Caco-2 (cell line): Measurements from ENCODE around the gene HOXB7. TPM values are rescaled to one million over a fixed set of nuclear protein-coding genes. Genes with fewer than 3 reads are reported as not detected.

ENCODE experiments used
- BruUV-seq: library from RNA; stranded (reverse); fragments of 400-500 nt; replicated peaks from 2 replicates; lab custom pipeline; 2021; lab: Mats Ljungman, UMichigan
- CTCF ChIA-PET: fragments of 300-600 bp; sonication (Branson Sonifier 250); formaldehyde crosslinking; loops from one replicate; lab custom pipeline; 2022; ENCODE audit warnings: antibody characterized with exemption; lab: Charles Lee
- POLR2A ChIA-PET: fragments of 300-600 bp; sonication (Branson Sonifier 250); formaldehyde crosslinking; loops from one replicate; lab custom pipeline; 2022; ENCODE audit warnings: antibody characterized with exemption; lab: Charles Lee
- DNase-seq, 2 experiments: peaks; one replicate each; pipeline versions ENCODE4 v3.0.0 to v3.0.0-alpha.2; 2020 to 2022
- H3K27me3 ChIP-seq: replicated peaks from 2 replicates; pipeline ENCODE4 v1.6.0; 2011; ENCODE audit warnings: low read length; ENCODE audit not compliant: control insufficient read depth, insufficient read depth
- H3K36me3 ChIP-seq: 2 replicates; pipeline ENCODE4 v1.5.1; 2011; ENCODE audit warnings: low read length; ENCODE audit not compliant: control insufficient read depth, insufficient read depth
- H3K4me1 ChIP-seq: fragments of 250-450 bp; sonication (Bioruptor Pico); 2 replicates; pipeline ENCODE4 v1.5.1; 2020; ENCODE audit warnings: mild to moderate bottlenecking
- H3K4me3 ChIP-seq: 2 replicates; pipeline ENCODE4 v1.5.1; 2011; ENCODE audit warnings: low read depth, mild to moderate bottlenecking, control low read depth, low read length
- H3K9me3 ChIP-seq: fragments of 250-450 bp; sonication (Bioruptor Pico); 2 replicates; pipeline ENCODE4 v1.5.1; 2020; ENCODE audit warnings: mild to moderate bottlenecking, moderate library complexity
- H3K27ac Mint-ChIP-seq: one replicate; pipeline ENCODE4 v1.8.0; 2022; ENCODE audit warnings: mixed read lengths; ENCODE audit not compliant: unreplicated experiment
- H3K27me3 Mint-ChIP-seq: one replicate; pipeline ENCODE4 v1.8.0; 2022; ENCODE audit warnings: mixed read lengths; ENCODE audit not compliant: insufficient read depth, unreplicated experiment
- H3K36me3 Mint-ChIP-seq: one replicate; pipeline ENCODE4 v1.8.0; 2022; ENCODE audit warnings: mild to moderate bottlenecking, mixed read lengths; ENCODE audit not compliant: insufficient read depth, unreplicated experiment
- H3K4me1 Mint-ChIP-seq: one replicate; pipeline ENCODE4 v1.8.0; 2022; ENCODE audit warnings: low read depth, mixed read lengths; ENCODE audit not compliant: unreplicated experiment
- H3K4me3 Mint-ChIP-seq: one replicate; pipeline ENCODE4 v1.8.0; 2022; ENCODE audit warnings: mild to moderate bottlenecking, moderate library complexity, mixed read lengths; ENCODE audit not compliant: unreplicated experiment
- H3K9me3 Mint-ChIP-seq: one replicate; pipeline ENCODE4 v1.8.0; 2022; ENCODE audit warnings: mixed read lengths; ENCODE audit not compliant: unreplicated experiment
- intact Hi-C: fragments of 100-400 bp; cut with micrococcal nuclease; formaldehyde crosslinking; loops from one replicate; pipeline ENCODE4 v1.10.0; 2022; ENCODE audit not compliant: unreplicated experiment
- total RNA-seq: library from RNA; stranded (reverse); gene quantifications from 2 replicates; pipeline ENCODE4 v1.2.3, GENCODE V29; 2022
- TF ChIP-seq, protein P1 (sequence below), 2 experiments: fragments of 200-600 bp in 1 of 2; IDR thresholded peaks; 1 replicate in 1 of 2; 2 replicates in 1 of 2; pipeline versions ENCODE4 v1.5.1 to v1.8.0; 2011 to 2022; ENCODE audit warnings: antibody characterized with exemption in 1 of 2, control low read depth in 1 of 2, inconsistent platforms in 1 of 2, low read depth in 1 of 2, low read length in 1 of 2, mild to moderate bottlenecking in 1 of 2, moderate library complexity in 1 of 2; ENCODE audit not compliant: insufficient read depth in 1 of 2, severe bottlenecking in 1 of 2, unreplicated experiment in 1 of 2

Gene HOXB7
- total RNA-seq, 1 experiment from 2014 or later, result 28.2 TPM

DNA sequence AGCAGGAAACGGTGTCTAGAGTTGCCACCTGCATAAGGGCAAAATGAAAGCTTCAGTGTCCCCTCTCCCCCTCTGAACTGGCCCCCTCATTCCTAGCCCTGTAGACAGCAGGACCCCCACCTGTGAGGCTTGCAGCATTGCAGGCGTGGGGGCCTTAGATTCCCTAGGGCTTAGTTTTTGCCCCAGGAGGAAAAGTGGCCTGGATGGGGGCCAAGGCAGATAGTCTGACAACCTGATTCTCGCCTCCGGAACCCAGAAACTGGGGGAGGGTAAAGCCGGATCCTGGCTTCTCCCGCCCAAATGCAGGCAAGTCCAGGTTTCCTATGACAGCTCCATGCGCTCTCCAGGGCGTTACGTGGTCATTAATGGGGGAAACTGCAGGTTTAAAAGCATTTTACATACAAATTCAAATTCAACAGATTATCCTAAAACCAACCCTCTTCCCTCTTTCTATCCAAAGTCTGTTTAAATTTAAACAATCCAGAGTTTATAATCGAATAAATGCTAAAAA lies 5.4 kb downstream of the HOXB7 start:
- Histone ChIP-seq H3K4me3 (no peak overlapping the region), H3K9me3 (no peaks in the 10 kb centered on the region), H3K36me3 (no peaks in the 10 kb centered on the region), H3K27me3 (no peaks in the 10 kb centered on the region; the same call in 1 of the 2 replicates), H3K4me1 (peaks cover 32% of the 10 kb centered on the region)
- BruUV-seq, result no TSS peak
- no peak for DNase-seq
- peaks cover 10% of the 10 kb centered on the region for H3K27me3 Mint-ChIP-seq
- H3K4me3 Mint-ChIP-seq, result no peak overlapping the region
- intact Hi-C loops, result no loop called here
- no peak overlapping the region for H3K27ac Mint-ChIP-seq
- ChIA-PET CTCF (no interaction called here), POLR2A (no interaction called here)
- peaks cover 7% of the 10 kb centered on the region for H3K36me3 Mint-ChIP-seq
- no peaks in the 10 kb centered on the region for H3K9me3 Mint-ChIP-seq
- TF ChIP-seq, protein P1, sequence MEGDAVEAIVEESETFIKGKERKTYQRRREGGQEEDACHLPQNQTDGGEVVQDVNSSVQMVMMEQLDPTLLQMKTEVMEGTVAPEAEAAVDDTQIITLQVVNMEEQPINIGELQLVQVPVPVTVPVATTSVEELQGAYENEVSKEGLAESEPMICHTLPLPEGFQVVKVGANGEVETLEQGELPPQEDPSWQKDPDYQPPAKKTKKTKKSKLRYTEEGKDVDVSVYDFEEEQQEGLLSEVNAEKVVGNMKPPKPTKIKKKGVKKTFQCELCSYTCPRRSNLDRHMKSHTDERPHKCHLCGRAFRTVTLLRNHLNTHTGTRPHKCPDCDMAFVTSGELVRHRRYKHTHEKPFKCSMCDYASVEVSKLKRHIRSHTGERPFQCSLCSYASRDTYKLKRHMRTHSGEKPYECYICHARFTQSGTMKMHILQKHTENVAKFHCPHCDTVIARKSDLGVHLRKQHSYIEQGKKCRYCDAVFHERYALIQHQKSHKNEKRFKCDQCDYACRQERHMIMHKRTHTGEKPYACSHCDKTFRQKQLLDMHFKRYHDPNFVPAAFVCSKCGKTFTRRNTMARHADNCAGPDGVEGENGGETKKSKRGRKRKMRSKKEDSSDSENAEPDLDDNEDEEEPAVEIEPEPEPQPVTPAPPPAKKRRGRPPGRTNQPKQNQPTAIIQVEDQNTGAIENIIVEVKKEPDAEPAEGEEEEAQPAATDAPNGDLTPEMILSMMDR (IDR thresholded peaks at IDR 0.05; ENCODE audit: insufficient read depth in 1 of 2, low read depth in 1 of 2, low read length in 1 of 2, severe bottlenecking in 1 of 2, unreplicated experiment in 1 of 2), result no peak
- H3K4me1 Mint-ChIP-seq, result peaks cover 23% of the 10 kb centered on the region

DNA sequence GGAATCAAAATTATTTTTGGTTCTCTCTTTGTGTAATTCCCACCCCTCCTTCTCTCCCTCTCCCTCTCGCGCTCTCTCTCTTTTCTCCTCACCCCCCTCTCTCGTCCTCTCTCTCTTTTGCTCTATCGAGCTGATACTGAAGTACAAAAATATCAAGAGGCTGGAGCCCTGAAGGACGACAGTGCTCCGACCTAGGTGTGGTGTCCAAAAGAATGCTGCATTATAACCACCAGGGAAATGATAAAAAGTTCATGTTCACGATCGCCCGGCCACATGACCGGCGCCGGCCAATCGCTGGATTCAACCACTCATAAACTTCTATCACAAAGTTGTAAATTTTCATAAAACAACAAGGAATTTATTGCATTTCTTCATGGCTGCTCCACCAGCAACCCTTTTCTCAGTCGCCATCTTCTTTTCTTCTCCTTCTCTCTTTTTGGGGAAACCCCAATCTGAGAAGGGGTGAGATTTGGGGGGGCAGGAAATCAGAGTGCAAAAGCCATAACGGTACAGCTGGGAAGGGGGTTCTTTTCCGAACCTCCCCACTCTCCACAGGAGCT lies 6.0 kb downstream of the HOXB7 start, which contains the start of gene HOXB6:
Gene HOXB6 (minus strand): TSS at position 217 of the 560 bp plus-strand sequence. CDS start 6,836 bp downstream, outside the sequence.
- POLR2A ChIA-PET, result no interaction called here
- CTCF ChIA-PET, result interaction anchor here (0.6 kb wide), 1 partner anchor 12 kb away, joined by 4 read pairs; no protein-coding TSS in a partner anchor
- H3K4me3 Mint-ChIP-seq, result no peak within 1 kb of the TSS
- intact Hi-C loops, result no loop called here
- BruUV-seq, result no TSS peak
- H3K27me3 Mint-ChIP-seq, result peaks cover 10% of the 10 kb centered on the region
- H3K36me3 Mint-ChIP-seq, result peaks cover 5% of the 10 kb centered on the region
- no peaks in the 10 kb centered on the region for H3K9me3 Mint-ChIP-seq
- no peak within 1 kb of the TSS for H3K4me3 ChIP-seq
- DNase-seq, result no peak
- no peak within 1 kb of the TSS for H3K27ac Mint-ChIP-seq
- H3K4me1 ChIP-seq, result peaks cover 37% of the 10 kb centered on the region
- H3K9me3 ChIP-seq, result no peaks in the 10 kb centered on the region
- H3K4me1 Mint-ChIP-seq, result peaks cover 29% of the 10 kb centered on the region
- TF ChIP-seq, protein P1 (IDR thresholded peaks at IDR 0.05; ENCODE audit: insufficient read depth in 1 of 2, low read depth in 1 of 2, low read length in 1 of 2, severe bottlenecking in 1 of 2, unreplicated experiment in 1 of 2), result no peak
- no peaks in the 10 kb centered on the region; the same call in 1 of the 2 replicates for H3K27me3 ChIP-seq
- no peaks in the 10 kb centered on the region for H3K36me3 ChIP-seq

DNA sequence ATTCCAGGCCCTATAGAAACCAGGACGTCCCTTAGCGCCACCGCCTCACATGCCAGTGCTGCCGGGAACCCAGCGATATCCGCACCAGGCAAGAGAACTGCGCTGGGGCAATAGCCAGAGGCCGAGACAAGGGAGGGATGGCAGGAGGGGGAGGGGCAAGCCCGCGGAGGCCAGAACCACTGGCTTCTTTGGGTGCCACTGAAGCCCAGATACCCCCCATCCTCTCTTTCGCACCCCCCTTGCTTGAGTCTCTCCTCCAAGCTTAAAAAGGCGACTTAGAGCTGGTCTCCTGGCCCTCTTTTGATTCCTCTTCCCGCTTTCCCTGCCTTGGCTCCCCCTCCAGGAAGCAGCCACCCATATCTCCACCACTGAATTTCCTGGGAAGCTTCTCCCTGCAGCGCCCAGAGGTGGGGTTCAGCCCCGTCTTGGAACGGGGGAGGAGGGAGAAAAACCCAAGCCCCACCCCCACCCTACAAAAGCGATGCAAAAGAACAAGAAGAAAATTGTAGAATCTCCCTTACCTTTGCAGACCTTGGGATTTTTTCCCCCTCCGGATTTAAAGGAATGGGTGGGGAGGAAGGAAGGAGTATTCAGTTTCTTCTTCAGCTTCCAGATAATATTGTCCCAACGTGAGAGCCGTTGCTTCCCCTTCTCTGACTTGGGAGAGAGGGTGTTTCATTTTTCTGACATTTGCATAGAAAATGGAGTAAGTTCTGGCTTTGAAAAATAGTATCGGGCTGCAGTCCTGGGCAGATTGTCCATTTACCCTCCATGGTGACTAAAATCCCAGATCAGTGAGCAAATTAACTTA lies 6.7 kb downstream of the HOXB7 start:
- H3K27me3 Mint-ChIP-seq, result peaks cover 12% of the 10 kb centered on the region
- ChIA-PET POLR2A (no interaction called here), CTCF (interaction anchor here (0.6 to 0.7 kb wide), 6 partner anchors 12 to 268 kb away, joined by 3 to 11 read pairs (median 4); no protein-coding TSS in a partner anchor)
- H3K27ac Mint-ChIP-seq, result no peak overlapping the region
- intact Hi-C loops, result no loop called here
- no peak overlapping the region for H3K4me3 Mint-ChIP-seq
- H3K9me3 Mint-ChIP-seq, result no peaks in the 10 kb centered on the region
- TF ChIP-seq, protein P1 (IDR thresholded peaks at IDR 0.05; ENCODE audit: insufficient read depth in 1 of 2, low read depth in 1 of 2, low read length in 1 of 2, severe bottlenecking in 1 of 2, unreplicated experiment in 1 of 2), result no peak
- no peaks in the 10 kb centered on the region for H3K9me3 ChIP-seq
- no peaks in the 10 kb centered on the region for H3K36me3 ChIP-seq
- no peaks in the 10 kb centered on the region; the same call in 1 of the 2 replicates for H3K27me3 ChIP-seq
- DNase-seq, result no peak
- no peak overlapping the region for H3K4me3 ChIP-seq
- H3K4me1 ChIP-seq, result peaks cover 35% of the 10 kb centered on the region
- H3K4me1 Mint-ChIP-seq, result peaks cover 35% of the 10 kb centered on the region
- no TSS peak for BruUV-seq
- peaks cover 5% of the 10 kb centered on the region for H3K36me3 Mint-ChIP-seq
